ENCODE results near the gene STK10. TPM values are rescaled to one million over a fixed set of nuclear protein-coding genes. Genes with fewer than 3 reads are reported as not detected.

Gene STK10
- total and polyA plus RNA-seq, 9 of the 15 experiments (the other 6 are each of a cell fraction or from before 2014, with no cell fraction given), result 0.30 to 6.7 (median 2.4) TPM

- TF ChIP-seq ATF6 (CRISPR knock-in tag; IDR thresholded peaks at IDR 0.05) (no peak), EP400 (IDR thresholded peaks at IDR 0.05) (peak; percentile 69; the same call in 1 of the 2 replicates), TAF1 (IDR thresholded peaks at IDR 0.05; ENCODE audit: control insufficient read depth, extremely low read depth, insufficient read depth, low read length, severe bottlenecking) (peak; percentile 33), SIN3B (IDR thresholded peaks at IDR 0.05; ENCODE audit: low read depth) (0 out of 2 replicates have a peak, but pooled peaks have one; percentile 40), POLR2G (IDR thresholded peaks at IDR 0.05; ENCODE audit: low read depth, low read length) (peak; percentile 76), TBL1XR1 (IDR thresholded peaks at IDR 0.05; ENCODE audit: low read length in 2 of 2) (0 out of 4 replicates have a peak, but pooled peaks of 1 of the 2 experiments have one; percentile 34), HNRNPH1 (optimal IDR thresholded peaks at IDR 0.05; ENCODE audit: low read depth, low read length) (no peak), CTCFL (IDR thresholded peaks at IDR 0.05; ENCODE audit: borderline replicate concordance, insufficient read depth, low read depth, low read length, poor library complexity, severe bottlenecking) (peak; percentile 58), KLF16 (IDR thresholded peaks at IDR 0.05) (no peak), SIN3A (IDR thresholded peaks at IDR 0.05; ENCODE audit: borderline replicate concordance in 2 of 2, control insufficient read depth in 1 of 2, low read depth in 2 of 2, low read length in 2 of 2) (peak in 1 of 2 experiments; percentile 9; a peak in 1 of 4 replicates), NRF1 (conservative IDR thresholded peaks at IDR 0.05 in 1 of 2, IDR thresholded peaks at IDR 0.05 in 1 of 2) (peak; percentile 71 to 72; a peak in 2 of 4 replicates), ZC3H11A (IDR thresholded peaks at IDR 0.05; ENCODE audit: low read depth, low read length) (no peak), TRIM24 (IDR thresholded peaks at IDR 0.05) (0 out of 4 replicates have a peak, but pooled peaks of 1 of the 2 experiments have one; percentile 16), ZNF165 (CRISPR knock-in tag; IDR thresholded peaks at IDR 0.05; ENCODE audit: borderline replicate concordance) (peak; percentile 95), SP1 (CRISPR knock-in tag; IDR thresholded peaks at IDR 0.05) (peak; percentile 34; the same call in 1 of the 2 replicates), RBFOX2 (IDR thresholded peaks at IDR 0.05; ENCODE audit: low read depth, low read length) (peak; percentile 62), CEBPB (tag; IDR thresholded peaks at IDR 0.05) (no peak), MTA1 (IDR thresholded peaks at IDR 0.05; ENCODE audit: borderline replicate concordance) (peak; percentile 18; the same call in 1 of the 2 replicates)
These were observed at the start of gene STK10 (continued) for GRCh38 chr5:172188033-172188892.
